AML-193 (cell line): ENCODE measurements around the gene PKD1.
"Not testable (repeated sequence)": the region's sequence is repeated elsewhere in the genome, so short reads cannot be mapped to it uniquely, and the experiment has no call there.

Experiments
- DNase-seq, 2 experiments: peaks; one replicate each; lab custom pipeline; 2025; lab: John Stamatoyannopoulos, UW

PKD1 gene

GRCh38 chr16:2150418-2151187 lies 14.9 kb upstream of the PKD1 start:
- DNase-seq: no peak

- no peak for DNase-seq
These were observed 14.1 kb upstream of the PKD1 start for GRCh38 chr16:2149630-2150417.

GRCh38 chr16:2148714-2149629 lies 13.3 kb upstream of the PKD1 start:
- DNase-seq: no peak

- peak; percentile 14 to 22 for DNase-seq
These were observed 12.4 kb upstream of the PKD1 start, which contains the start of gene RAB26 for GRCh38 chr16:2147981-2148671. RAB26 (plus strand) TSS chr16:2148625; CDS start chr16:2148784, 159 bp downstream.

- no peak for DNase-seq
These were observed 11.7 kb upstream of the PKD1 start for GRCh38 chr16:2147378-2147777.

GRCh38 chr16:2145843-2146242 lies 10.1 kb upstream of the PKD1 start:
- DNase-seq: no peak

- no peak for DNase-seq
These were observed 8.3 kb upstream of the PKD1 start for GRCh38 chr16:2143878-2144485.

- DNase-seq: no peak
These were observed 7.5 kb upstream of the PKD1 start for GRCh38 chr16:2142942-2143877.

GRCh38 chr16:2135071-2135470 lies 627 bp downstream of the PKD1 start:
- not testable (repeated sequence) for DNase-seq

- not testable (repeated sequence) for DNase-seq
These were observed 1.9 kb downstream of the PKD1 start for GRCh38 chr16:2133797-2134196.

- not testable (repeated sequence) for DNase-seq
These were observed 5.7 kb downstream of the PKD1 start for GRCh38 chr16:2129890-2130447.

GRCh38 chr16:2129251-2129650 lies 6.4 kb downstream of the PKD1 start:
- DNase-seq: not testable (repeated sequence)

- DNase-seq: not testable (repeated sequence)
These were observed 7.9 kb downstream of the PKD1 start for GRCh38 chr16:2127630-2128280.

- DNase-seq: not testable (repeated sequence)
These were observed 8.7 kb downstream of the PKD1 start for GRCh38 chr16:2126928-2127556.

GRCh38 chr16:2126161-2126743 lies 9.4 kb downstream of the PKD1 start:
- DNase-seq: not testable (repeated sequence)

GRCh38 chr16:2125609-2126008 lies 10.1 kb downstream of the PKD1 start:
- not testable (repeated sequence) for DNase-seq

- not testable (repeated sequence) for DNase-seq
These were observed 10.8 kb downstream of the PKD1 start for GRCh38 chr16:2124694-2125444.
